SKM-1 treated with dmso at 0.1 percent for 144 hours (cell line): Measurements from ENCODE around the gene KLF7.
"Not testable (repeated sequence)": the region's sequence is repeated elsewhere in the genome, so short reads cannot be mapped to it uniquely, and the experiment has no call there.

Experiments
- DNase-seq: peaks from one replicate; lab custom pipeline; 2025; ENCODE audit not compliant: unreplicated experiment; lab: John Stamatoyannopoulos, UW

KLF7 gene

DNA sequence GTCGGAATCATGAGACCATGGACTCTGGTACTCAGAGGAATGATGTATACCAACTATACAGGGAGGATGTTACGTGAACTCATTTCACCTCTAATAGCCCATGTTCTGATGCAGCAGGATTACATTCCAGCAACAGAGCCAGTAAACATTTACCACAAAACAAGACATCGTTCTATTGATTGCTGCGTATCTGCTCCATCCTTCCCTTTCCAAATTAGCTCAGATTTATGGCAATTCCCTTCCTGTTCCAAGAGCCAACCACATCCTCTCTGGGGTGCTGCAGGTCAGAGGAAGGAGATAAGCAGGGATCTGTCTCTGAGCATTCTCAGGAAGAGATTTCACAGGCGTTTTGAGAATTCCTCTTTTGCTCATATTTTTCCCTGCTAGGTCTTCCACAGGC lies 98.3 kb downstream of the KLF7 start:
- DNase-seq = no peak

DNA sequence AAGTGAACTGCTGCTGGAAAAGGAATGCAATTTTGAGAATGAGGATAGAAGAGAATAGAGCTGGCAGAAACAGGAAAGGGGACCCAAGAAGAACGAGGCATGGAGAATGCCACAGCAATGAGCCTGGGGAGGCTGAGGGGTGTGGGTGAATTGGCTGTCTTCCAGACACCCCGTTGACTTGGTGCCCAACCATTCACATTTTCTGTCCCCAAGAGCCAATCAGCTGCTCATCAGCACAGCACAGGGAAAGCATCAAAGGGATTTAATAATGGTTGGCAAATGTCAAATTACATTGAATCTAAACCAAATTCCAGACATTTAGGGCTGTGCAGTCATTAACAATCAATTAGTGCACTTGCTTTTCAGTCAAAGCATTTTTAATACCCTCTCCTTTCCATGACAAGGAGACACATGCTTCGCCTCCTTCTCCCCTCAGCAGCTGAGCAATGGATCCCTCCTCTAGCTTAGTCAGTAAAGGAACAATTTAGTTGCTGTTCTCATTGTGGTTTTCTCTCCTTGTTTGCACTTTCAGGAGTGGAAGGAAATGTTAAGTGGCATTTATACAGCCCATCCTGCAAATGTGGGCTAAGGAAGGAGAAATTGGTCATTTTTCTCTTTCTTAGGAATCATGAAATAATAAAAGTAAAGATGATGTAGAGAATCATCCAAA lies 98.8 kb downstream of the KLF7 start:
- no peak for DNase-seq

DNA sequence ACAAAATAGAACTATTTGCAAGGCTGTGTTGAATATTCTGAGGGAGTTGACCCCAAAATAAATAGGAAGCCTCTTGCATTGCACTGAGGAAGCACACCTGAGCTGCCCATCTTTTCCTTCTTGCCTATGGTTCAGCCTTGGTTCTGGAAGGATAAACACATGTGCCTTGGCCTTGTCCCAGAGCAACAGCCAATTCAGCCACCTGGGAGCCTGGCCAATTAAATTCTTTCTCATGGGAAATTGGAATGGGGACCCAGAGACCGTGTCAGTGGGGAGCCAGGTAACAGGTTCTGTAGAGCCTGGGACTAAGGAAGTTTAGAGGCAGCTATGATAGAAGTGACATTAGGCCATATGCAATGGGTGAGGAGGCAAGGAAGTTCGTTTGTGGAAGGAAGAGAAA lies 99.6 kb downstream of the KLF7 start:
- DNase-seq = no peak

DNA sequence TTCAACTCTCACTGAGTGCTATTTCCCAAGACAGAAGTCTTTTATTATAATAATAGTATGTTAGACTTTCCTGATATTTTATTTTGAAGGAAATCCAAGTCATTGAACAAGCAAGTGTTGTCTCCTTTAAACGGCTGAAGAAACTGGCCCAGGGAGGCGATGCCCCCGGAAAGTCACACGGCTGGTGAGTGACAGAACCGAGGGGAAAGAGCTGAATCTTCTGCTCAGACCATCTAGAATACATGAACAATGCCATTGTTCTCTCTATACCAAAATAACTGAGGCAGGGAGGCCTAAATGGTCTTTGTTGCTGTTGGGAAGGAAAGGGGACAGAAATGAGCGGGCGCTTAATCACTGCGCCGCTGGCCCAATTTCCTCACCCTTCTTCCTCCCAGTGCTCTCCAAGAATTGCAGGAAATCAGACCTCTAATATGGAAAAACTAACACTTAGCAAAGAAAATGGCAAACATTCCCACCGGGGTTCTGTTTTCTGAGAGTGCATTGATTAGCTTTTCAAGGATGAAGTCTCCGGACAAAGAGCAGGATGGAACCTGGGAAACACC lies 101.5 kb downstream of the KLF7 start:
- DNase-seq = no peak

DNA sequence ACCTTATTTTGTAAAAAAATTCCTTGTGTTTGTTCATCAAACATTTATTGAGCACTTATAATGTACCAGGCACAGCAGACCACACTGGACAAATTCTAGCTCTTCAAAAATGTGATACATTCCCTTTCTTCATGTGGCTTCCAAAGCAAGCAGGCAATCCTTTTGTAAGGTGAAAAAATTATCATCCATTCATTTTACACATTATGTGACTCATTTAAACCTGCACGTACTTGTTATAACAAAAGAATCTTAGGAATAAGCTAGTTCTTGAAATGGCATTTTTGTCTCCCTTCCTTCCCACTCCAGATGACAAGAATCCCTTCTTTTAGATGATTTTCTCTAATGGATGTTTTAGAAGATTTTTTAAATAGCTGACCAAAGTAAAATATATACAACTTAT lies 104.6 kb downstream of the KLF7 start:
- no peak for DNase-seq

DNA sequence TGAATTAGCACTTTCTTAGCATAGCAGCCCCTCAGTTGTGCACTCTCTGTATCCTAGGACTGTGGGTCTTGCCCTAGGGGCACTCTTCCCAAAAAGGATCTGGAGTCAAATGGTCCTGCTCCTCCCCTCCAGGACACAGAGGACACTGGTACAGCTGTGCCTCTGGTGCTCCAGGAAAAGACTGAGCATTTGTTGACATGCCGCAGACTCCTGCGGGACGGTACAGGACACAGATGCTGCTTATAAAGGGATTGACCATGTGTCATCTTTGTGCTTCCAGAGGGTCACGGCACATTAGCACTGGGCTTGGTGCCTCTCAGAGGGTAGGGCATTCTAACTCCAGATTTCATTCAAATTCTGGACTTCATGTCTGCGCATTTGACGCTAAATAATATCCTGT lies 110.5 kb downstream of the KLF7 start:
- no peak for DNase-seq

DNA sequence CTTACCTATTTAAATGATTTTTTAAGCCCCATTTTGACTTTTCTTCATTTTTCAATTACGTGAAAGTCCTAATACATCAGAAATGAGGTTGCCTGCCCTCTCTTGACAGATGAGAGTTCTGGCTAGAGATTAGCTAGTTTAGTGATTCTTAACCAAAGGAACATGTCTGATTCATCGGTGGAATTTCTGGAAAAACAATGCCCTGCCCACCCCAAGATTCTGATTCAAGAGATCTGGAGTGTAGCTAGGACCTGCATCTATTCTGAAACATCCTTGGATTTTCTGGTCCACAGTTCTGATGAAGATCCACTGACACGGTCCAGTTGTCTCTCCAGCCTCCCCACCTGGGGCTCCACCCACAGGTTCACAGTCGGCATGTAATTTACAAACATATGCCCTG lies 111.2 kb downstream of the KLF7 start:
- no peak for DNase-seq

DNA sequence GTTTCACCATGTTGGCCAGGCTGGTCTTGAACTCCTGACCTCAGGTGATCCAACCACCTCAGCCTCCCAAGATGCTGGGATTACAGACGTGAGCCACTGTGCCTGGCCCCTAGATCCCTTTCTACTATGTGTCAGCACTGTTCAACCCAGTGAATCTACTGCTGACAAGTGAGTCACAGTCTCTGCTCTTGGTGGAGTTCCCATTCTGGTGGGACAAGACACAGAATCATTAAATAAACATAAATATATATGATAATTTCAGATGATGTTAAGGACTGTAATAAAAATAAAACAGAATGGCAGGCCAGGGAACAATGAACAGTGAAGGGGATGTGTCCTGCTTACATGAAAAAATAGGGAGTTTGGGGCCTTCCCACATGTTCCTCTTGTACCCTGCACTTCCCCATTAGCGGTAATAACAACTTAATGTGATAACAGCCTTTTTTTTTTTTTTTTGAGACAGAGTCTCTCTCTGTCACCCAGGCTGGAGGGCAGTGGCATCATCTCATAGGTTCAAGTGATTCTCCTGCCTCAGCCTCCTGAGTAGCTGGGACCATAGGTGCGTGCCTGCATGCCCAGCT lies 114.3 kb downstream of the KLF7 start:
- DNase-seq = no peak

DNA sequence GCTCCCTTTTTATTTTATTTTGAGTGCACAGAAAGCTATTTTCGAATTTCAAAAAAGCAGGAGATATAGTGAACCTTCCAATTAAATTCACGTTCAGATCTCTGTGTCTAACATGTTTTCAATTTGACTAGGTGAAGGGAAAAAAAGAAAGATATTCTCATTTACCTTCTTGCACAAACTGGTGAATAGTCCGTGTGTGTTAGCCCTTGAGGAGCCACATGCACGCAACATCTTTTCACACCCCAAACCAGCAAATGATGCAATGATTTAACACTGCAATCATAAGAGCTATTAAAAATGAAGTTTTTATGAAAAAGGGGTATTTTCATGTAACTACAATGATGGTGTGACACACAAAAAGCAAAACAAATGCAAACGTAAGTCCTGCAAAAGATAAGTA lies 116.6 kb downstream of the KLF7 start:
- DNase-seq = no peak

DNA sequence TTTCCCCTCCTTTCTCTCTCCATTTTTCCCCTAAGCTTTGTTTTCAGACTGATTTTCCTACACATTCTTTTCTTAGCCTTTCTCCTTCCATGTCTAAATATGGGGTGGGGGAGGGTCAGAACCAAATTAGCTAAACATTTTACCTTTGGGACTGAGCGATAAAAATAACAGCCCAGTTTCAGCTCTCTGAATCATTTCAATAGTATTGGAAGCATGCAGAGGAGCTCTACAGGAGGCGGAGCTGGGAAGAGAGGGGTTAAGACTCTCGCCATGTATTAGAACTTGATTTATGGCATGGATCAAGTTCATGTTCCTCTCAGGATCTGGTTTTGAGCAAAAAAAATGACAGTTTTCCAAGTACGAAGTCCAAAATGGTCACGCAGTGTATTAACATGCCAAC lies 117.3 kb downstream of the KLF7 start:
- DNase-seq = no peak

DNA sequence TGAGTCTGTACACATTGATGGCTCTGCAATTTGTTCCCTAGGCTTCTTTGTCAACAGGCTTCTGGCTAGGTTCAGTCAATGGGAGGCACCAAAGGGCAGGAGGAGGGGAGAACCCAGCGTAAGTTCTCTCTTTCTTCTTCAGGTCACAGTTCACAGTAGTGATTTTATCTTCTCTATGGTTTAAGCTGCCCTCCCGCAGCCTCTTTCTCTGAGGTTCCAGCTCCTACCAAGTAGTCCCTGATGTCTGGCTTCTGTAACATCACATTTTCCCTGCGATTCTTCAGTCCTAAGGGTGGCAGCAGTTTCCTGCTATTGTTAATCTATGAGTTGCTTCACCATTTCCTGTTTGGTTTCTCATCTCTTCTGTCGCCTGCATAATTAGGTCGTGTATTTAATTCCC lies 119.0 kb downstream of the KLF7 start:
- DNase-seq = peak; percentile 52

DNA sequence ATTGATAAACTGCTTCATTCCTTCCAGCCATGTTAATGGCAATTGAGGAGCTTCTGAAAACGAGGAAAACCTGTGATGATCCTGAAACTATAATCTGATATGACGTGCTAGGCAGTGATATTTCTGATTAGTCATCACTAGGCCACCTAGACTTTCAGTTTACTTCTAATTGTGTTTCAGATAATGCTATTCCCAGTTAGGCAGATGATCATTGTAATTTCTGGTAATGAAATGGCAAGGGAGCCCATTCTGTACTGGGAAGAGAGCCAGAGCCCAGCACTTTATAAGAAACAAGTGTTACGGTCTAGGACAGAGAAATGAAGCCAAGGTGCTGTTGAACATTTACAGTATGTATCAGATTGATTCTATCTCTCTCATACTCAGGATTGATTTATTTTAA lies 120.2 kb downstream of the KLF7 start:
- DNase-seq = no peak

DNA sequence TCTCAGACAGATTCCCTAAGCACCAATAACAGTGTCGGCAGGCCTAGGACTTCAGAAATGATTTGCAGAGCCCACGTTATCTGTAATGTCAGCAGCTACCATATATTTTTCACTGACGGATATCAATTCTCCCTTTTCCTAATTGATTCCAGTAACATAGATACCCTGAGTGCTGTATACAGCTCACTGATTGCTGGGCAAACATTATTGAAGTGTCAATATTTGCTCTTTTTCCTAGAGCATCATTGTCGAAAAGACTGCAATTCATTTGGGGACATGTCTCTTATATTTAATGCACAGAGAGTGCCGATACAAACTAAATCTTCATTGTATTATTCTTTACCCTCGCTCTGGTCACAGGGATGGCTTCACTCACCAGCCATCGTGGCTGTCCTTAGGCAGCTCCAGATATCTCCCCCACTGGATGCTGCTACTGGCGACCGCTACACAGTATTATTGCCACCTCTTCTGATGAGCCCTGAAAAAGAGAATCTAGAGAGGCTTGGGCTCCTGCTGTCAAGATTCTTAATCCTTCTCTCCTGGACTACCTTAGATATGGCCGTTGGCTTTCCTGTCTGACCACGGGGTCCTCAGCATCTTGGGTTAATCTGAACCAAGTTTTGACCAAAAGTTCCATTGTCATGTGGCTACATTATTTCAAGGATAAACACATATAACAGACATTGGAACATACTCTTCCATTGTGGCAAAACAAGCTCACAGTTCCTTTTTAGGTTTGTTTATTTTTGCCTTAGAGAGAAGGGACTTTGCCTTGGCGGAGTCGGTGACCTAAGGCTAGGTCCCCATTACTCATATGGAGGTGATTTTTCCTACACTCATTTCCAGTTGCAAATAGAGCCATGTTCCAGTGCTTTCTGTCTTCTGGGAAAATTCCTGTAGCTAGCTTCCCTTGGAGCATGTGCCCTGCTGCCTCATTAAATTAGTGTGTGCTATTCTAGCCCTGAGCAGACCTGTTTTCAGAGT lies 121.1 kb downstream of the KLF7 start:
- DNase-seq = no peak

DNA sequence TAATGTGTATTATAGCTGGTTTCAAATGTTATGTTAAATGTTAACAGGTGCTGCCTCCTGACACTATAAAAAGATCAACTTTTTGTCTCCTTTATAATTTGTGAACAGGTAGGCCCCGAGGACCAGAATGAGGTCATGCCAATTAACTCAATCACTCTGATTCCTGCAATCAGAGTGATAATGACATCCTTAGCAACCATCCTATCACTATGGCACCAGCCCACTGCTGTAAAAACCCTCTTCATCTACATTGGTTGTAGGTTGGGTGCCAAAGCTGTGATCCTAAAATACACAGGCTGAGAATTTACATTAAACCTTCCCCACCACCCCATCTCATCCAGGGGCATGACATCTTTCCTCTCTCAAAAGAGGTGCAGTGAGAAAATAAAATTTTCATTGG lies 122.9 kb downstream of the KLF7 start:
- DNase-seq = no peak

DNA sequence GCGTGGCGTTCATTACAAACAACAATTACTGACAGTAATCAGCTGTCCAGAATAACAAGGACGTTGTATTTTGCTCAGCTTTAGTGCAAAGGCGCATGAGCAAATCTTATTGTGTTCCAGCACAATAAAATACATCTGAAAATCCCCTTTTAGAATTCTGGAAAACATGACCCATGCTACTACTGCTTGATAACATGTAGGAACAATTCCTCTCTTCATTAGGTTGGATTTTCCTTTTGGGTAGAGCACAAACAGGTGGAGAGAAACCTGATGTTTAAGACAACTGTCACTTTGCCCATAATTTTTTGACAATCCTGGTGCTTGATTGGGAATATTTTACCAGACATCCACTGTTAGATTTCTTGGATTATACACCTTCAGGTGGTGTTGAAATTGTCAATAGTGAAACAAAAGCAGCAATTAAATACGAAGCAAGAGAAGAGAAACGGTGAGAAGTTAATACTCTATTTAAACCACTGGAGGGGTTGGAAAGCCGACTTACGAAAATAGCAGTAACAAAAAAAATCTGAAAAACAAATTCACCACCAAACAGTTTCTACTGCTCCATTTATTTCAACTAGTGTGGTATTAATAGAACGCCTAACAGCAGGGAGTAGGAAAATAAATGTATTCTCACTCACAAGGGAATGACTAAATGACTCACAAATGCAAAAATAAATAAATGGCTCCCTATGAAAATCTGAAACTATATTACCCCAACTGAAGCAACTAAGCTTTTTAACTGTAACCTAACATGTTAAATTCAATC lies 123.8 kb downstream of the KLF7 start:
- DNase-seq = no peak

DNA sequence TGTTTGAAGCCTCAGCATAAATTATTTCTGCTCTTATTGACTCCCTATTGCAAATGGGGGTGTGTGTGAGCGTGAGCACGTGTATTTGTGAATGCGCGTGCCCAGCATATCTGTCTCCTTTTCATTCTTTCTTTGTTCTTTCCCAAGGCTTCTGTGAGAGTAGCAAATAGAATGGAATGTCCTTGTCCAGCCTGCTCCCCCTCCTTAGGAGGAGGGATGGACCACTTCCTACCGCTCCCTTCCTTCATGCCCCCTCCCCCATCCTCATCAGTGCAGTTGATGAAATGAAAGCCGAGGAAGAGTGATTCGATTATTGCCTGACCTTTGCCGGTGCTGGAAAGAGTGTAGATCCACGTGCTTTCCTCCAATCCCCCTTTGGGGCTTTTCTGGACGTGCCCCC lies 124.5 kb downstream of the KLF7 start:
- DNase-seq = no peak

DNA sequence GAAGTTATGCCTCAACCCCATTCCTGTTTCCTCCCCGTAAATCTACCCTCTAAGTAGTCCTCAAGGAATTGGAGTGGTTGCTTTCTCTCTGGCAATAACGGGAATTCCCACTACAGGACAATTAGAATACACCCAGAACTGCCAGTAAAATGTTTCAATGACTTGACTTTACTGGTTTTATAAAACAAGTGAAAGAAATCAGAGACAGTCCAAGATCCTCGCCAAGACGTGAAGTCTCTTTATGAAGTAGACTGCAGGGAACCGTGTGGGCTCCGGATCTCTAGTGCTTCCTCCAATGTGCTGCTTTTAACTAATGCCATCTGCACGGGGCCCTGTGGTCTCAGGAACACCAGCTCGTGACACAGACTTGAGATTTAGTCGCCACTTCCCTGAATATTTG lies 125.1 kb downstream of the KLF7 start:
- DNase-seq = no peak

DNA sequence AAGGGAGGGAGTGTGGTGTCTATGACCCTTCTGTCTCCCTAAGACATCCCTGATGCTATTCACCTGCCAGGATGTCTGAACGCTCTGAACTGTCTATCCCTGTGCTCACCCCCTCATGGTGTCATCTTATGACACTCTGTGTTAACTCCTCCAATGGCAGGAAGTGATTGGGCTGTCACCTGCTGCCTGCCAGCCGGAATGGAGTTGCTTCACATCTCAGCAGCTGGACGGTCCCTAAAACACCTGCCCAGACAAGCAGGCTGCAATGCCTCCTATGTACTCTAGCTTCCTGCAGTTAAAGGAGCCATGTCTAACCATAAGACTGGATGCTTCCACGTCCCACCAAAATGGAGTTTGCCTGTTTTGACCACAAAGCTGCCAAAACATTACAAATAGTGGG lies 126.5 kb downstream of the KLF7 start:
- no peak for DNase-seq

DNA sequence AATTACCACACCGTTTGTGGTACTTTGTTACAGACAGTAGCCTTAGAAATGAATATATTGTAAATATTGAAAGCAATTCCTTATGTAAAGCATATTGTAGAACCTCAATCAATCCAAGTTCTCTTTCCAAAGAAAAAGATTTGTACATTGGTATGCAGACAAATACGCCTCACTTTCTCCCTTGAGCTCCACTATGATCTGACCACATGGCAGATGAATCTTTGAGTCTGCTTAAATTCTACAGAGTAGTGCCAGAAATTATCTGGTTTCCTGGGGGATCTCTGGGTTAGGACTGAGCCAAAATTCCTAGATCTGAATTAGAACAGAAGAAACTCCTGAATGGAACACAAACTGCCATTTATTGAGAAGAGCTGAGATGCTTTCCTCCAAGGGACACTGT lies 127.4 kb downstream of the KLF7 start:
- no peak for DNase-seq

DNA sequence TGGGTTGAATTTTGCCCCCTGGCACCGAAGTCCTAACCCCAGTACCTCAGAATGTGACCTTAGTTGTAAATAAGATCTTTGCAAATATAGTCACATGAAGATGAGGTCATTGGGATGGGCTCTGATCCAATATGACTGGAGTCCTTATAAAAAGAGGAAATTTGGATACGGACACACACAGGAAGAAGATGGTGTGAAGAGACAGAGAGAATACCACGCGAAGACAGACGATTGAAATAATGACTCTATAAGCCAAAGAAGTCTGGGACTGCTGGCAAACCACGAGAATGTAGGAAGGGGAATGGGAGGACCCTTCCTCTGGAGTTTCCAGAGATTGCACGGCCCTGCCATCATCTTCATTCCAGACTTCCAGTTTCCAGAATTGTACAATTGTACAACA lies 127.9 kb downstream of the KLF7 start:
- no peak for DNase-seq

DNA sequence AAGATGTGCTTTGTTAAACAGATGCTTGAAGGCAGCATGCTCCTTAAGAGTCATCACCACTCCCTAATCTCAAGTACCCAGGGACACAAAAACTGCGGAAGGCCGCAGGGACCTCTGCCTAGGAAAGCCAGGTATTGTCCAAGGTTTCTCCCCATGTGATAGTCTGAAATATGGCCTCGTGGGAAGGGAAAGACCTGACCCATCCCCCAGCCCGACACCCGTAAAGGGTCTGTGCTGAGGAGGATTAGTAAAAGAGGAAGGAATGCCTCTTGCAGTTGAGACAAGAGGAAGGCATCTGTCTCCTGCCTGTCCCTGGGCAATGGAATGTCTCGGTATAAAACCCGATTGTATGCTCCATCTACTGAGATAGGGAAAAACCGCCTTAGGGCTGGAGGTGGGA lies 128.7 kb downstream of the KLF7 start:
- DNase-seq = not testable (repeated sequence)
